Frontal cortex (tissue), 4 donors: Measurements from ENCODE around the gene USP2. TPM values are rescaled to one million over a fixed set of nuclear protein-coding genes. Genes with fewer than 3 reads are reported as not detected.
"Not testable (repeated sequence)": the region's sequence is repeated elsewhere in the genome, so short reads cannot be mapped to it uniquely, and the experiment has no call there.

Source experiments
- DNase-seq, 2 donors: peaks; one replicate each; pipeline ENCODE4 v3.0.0; 2012; ENCODE audit warnings: low spot score in 2 of 2
- FAIRE-seq: peaks from 2 replicates; lab custom pipeline; 2012; peaks lifted over from hg19 to GRCh38; lab: Jason Lieb, UNC
- total RNA-seq: library from RNA; depleted of rRNA; stranded (reverse); fragments of >200 nt; gene quantifications from one replicate; pipeline ENCODE4 v1.2.3, GENCODE V29; 2014
- donor health status: control.
- donor health status: control.
- donor health status: control.

The USP2 gene
- total RNA-seq, 1 donor from 2014 or later: 2.4 TPM

- FAIRE-seq (no peak), DNase-seq (no peak)
These were observed 33.2 kb upstream of the USP2 start for GRCh38 chr11:119414734-119415133.

DNA sequence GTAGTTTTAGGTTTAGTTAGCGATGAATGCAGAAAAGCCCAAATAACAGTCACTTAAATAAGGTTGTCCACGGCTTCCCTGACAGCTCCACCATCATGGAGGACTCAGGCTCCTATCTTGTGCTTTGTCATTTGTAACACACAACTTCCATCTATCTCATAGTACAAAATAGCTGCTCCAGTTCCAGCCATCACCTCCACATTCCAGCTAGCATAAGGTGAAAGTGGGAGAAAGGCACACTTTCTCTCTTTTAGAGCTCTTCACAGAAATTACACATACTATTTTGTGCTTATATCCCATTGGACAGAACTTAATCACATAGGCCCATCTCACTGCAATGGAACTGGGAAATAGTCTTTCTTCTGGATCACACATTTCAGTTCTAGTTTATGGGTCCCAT is 32.8 kb upstream of the USP2 start:
- FAIRE-seq: no peak
- DNase-seq: no peak

GRCh38 chr11:119412072-119412471 is 30.6 kb upstream of the USP2 start:
- DNase-seq (no peak), FAIRE-seq (no peak)

DNA sequence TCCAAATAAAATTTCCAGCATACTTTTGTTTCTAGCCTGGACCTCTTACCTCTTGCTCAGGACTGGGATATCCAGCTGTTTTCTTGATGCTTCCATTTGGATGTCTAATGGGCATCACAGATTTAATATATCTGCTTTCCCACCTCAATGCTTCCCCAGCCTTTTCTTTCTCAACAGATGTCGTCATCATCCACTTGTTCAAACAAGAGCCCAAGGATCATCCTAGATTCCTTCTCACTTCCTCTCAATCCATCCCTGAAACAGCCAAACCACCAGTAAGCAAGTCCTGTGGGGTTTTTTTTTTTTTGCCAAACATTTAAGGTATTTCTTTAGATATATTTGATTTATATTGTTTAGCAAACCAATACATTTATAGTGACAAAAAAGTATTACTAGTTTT is 29.0 kb upstream of the USP2 start:
- FAIRE-seq (no peak), DNase-seq (no peak)

- FAIRE-seq: no peak
- no peak for DNase-seq
These were observed 28.2 kb upstream of the USP2 start for GRCh38 chr11:119409731-119410130.

DNA sequence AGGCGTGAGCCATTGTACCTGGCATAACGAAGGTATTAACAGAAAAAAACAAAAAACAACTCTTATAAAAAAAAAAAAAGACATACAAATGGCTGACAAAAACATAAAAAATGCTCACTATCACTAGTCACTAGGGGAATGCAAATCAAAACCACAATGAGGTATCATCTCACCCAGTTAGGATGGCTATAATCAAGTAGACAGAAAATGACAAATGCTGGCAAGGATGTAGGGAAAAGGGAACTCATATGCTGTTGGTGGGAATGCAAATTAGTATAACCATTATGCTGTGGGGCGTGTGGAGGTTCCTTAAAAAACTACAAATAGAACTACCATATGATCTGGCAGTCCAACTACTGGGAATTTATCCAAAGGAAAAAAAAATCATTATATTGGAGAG is 24.5 kb upstream of the USP2 start:
- FAIRE-seq (no peak), DNase-seq (no peak)

DNA sequence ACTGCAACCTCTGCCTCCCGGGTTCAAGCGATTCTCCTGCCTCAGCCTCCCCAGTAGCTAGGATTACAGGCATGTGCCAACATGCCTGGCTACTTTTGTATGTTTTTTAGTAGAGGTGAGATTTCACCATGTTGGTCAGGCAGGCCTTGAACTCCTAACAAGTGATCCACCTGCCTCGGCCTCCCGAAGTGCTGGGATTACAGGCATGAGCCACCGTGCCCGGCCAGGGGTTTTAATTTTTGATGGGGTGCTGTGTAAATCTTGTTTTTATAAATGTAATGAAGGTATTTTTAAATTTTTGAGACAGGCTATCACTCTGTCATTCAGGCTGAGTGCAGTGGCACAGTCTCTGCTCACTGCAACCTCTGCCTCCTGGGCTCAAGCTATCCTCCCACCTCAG is 24.0 kb upstream of the USP2 start:
- not testable (repeated sequence) for FAIRE-seq, DNase-seq

GRCh38 chr11:119404872-119405271 is 23.4 kb upstream of the USP2 start:
- no peak for DNase-seq
- FAIRE-seq: no peak

DNA sequence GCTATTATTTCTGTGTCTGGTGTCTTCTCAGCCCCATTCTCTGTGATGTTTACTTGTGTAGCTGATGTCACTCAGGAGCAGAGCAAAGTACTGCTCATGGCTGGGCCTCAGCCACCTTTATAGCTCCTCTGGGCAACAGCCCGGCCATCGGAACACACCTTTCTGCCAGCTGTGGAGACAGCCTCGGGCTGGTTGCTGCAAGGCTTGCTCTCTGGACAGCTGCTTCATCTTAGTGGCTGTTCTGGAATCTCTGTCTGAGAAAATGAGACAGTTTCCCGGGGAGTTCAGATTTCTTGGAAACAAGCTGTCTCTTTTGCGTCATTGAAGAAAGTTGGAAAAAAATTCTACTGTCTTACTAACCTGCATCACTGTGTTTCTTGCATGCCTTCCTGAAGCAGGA is 21.5 kb upstream of the USP2 start:
- DNase-seq (no peak), FAIRE-seq (no peak)

DNA sequence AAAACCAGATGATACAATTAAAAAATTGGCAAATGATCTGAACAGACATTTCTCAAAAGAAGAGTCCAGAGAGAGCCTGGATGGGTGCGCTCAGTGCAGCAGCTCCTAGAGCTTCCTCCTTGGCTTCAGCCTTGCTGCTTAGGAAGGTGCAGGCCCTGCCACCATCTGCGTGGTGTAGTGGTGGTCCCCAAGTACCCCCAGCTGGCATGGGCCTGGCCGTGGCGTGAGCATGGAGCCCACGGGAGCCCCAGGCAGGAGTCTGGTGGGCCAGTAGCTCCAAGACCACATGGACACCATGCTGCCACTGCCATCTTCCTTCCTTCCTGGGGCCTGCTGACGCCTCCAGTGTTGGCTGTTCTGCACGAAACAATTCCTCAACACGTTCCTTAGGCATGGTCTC is 21.0 kb upstream of the USP2 start:
- FAIRE-seq: no peak
- DNase-seq: no peak

DNA sequence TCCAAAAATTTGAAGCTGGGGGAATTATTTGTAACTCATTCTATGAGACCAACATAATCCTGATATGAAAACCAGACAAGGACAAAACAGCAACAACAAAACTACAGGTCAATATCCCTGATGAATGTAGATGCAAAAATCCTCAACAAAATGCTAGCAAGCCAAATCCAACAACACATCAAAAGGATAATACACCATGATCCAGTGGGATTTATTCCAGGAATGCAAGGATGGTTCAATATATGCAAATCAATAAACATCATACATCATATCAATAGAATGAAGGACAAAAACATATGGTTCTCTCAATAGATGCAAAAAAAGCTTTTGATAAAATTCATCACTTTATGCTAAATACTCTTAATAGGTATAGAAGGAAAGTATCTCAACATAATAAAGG is 19.4 kb upstream of the USP2 start:
- FAIRE-seq: no peak
- no peak for DNase-seq

- DNase-seq (no peak), FAIRE-seq (no peak)
These were observed 16.2 kb upstream of the USP2 start for GRCh38 chr11:119397740-119398139.

GRCh38 chr11:119396835-119397234 is 15.3 kb upstream of the USP2 start:
- DNase-seq (no peak), FAIRE-seq (no peak)

DNA sequence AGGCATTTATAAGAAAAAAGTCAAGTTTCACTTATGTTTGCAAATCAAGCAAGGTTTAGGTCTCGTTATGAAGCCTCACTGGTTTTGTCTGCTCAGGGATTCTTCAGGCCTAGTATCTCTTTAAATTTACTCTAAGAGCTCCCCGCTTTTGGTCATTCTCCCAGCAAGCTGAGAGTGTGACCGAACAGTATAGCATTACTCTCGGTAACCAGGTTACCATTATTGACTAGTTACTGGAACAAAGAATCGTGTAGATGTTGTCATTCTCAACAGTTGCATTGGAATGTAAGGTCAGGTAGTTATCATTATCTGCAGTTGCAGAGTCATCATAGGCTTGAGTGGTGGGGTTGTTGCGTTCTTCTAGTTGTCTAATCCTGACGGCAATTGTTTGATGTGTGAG is 9.8 kb upstream of the USP2 start:
- FAIRE-seq (no peak), DNase-seq (no peak)

GRCh38 chr11:119389611-119390254 is 8.2 kb upstream of the USP2 start:
- no peak for FAIRE-seq

DNA sequence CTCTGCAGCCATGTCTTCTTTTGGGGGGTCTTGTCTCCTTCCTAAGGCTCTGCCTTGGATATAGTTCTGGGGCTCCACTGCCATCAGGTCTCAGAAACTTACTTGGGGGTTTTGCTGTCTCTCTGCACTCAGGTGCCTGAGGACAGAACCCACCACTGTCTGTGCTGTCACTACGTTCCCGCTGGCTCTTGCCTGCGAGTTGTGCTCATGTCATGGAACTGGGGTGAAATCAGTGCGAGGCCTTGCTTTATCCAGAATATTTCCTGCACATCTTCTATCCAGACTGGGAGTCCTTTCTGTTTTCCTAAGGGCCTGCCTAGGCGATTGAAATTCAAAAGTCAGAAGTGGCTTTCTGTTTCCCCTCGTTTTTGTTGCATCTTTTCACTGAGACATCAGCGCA is 6.6 kb upstream of the USP2 start:
- DNase-seq (no peak), FAIRE-seq (no peak)

More at GRCh38 chr11:119389611-119390254, 8.2 kb upstream of the USP2 start:
- no peak for DNase-seq

DNA sequence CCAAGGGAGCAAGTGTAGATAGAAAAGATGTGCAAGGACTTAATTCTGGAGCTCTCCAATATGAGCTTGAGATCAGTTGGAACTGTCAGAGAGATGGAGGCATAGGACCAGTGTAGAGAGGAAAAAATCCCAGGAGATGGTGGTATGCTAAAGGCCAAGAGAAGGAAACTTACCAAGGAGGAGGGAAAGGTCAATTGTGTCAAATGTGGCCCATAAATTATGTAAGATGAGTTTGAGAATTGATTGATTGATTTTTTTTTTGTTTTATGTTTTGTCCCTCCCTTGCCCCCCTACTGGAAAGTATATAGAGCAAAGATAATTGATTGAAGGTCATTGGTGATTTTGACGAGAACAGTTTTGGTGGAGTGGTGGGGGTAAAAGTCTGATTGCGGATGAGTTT is 2.8 kb upstream of the USP2 start:
- FAIRE-seq (no peak), DNase-seq (no peak)

DNA sequence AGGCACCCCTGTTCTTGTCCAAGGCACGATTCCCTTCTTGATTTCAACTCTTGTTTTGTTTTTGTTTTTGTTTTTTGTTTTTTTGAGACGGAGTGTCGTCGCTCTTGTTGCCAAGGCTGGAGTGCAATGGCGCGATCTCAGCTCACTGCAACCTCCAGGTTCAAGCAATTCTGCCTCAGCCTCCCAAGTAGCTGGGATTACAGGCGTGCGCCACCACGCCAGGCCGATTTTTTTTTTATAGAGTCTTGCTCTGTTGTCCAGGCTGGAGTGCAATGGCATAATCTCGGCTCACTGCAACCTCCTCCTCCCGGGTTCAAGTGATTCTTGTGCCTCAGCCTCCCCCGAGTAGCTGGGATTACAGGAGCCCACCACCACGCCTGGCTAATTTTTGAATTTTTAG is 1.0 kb upstream of the USP2 start:
- not testable (repeated sequence) for FAIRE-seq, DNase-seq

DNA sequence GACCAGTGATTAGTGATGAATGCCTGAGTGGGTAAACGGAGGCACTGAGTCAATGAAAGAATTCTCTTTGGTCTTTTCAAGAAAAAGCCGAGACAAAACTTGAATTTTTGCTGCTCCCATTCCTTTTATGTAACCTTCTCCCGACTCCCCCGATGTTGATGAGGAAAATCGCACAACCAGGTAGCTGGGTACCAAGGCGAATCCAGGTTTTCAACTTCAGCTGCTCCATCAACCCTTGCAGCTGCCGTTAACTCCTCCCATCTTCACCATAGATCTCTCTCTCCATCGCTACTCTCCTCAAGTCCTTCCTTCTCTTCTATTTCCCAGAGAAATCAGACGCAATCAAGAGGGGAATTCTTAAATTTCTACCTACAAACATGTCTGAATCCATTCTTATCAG is 611 bp upstream of the USP2 start:
- DNase-seq: no peak
- FAIRE-seq: no peak

DNA sequence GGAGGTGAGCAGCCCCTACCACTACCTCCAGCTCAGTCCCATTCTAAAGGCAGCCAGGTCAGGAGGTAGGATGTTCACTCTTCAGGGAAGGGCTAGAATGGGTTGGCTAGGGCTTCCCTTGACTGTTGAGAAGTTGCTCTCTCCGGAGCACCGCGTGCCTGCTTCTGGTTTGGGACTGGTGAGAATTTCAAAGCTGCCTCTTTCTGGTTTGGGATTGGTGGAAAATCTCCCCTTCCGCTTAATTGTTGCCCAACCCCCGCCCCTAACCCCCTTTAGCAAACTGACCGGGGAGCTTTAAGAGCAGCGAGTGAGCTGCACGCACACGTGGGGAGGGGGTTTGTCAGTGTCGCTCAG is 686 bp downstream of the USP2 start:
- FAIRE-seq (no peak), DNase-seq (no peak)

GRCh38 chr11:119380160-119380826 is 1.2 kb downstream of the USP2 start:
- FAIRE-seq (no peak), DNase-seq (no peak)

- DNase-seq (no peak), FAIRE-seq (no peak)
These were observed 2.5 kb downstream of the USP2 start for GRCh38 chr11:119378851-119379465.
